ENCODE measurements around the gene PRSS27.
"Not testable (repeated sequence)": the region's sequence is repeated elsewhere in the genome, so short reads cannot be mapped to it uniquely, and the experiment has no call there.

PRSS27 gene

DNA sequence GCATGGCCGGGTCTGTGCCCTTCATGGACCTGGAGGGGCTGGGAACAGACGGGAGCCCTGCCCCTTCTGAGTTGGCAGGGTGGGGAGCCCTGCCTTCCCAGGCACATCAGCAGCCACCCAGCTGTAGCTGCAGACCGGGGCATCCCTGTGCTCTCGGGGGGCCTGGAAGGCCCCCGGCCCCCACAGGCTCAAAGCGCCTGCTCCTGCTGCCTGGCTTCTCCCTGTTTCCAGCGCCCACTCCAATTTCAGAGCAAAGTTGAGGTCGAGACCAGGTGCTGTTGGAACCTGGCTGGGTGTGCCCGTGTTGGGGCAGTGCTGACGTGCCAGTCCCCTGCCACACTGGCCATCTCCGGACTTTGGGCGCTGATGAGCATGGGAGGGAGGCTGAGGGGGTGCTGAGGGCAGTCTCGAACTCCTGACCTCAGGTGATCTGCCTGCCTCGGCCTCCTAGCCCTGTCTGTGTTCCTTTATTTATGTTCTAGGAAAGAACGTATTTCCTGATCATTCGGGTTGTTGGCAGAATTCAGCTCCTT is 4.9 kb upstream of the PRSS27 start:
- DNase-seq (ENCODE audit: low read depth) = no peak

GRCh38 chr16:2724088-2724676 is 4.2 kb upstream of the PRSS27 start:
- DNase-seq (ENCODE audit: low read depth) = no peak

GRCh38 chr16:2721634-2722173 is 1.7 kb upstream of the PRSS27 start:
- not testable (repeated sequence) for DNase-seq (ENCODE audit: low read depth)

GRCh38 chr16:2720719-2721633 is 952 bp upstream of the PRSS27 start:
- DNase-seq (ENCODE audit: low read depth) = no peak

- DNase-seq (ENCODE audit: low read depth) = no peak
These were observed 528 bp downstream of the PRSS27 start for GRCh38 chr16:2719328-2720063.

DNA sequence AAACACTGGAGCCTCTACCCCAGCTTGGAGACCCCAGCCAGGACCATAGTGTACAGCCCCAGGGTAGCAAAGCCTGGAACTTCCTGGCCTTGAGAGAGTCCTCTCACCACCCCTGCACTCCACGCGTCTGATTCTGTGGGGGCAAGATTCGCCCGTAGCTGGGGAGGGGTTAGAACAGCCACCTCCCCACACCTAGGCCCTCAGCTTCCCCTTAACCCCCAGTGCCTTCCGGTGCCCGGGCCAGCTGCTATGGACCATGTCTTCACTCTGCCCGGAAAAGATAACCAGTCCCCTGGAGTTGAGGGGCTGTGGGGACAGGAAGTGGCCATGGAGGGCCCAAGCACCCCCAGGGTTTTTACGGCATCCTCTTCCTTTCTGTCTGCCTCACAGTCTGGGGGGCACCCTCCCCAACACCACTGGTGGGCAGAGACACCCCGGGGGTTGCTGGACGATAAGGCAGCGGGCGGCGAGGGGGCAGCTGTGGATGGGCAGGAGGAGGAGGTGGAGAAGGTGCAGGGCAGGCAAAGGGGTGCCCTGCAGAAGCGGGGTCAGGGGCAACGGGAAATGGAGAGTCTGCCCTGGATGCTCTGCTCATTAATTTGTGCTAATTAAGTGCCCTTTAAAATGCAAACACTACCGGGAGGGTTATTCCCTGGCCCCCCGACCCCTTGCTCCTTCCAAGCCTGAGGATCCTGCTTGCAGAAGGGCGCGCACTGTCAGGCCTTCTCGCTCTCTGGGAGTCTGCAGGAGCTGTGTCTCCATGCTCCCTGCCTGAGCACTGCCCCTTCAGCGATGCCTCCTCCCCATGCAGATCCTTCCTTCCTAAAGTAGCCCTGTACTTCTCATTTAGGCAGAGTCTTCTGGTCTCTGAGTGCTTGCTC is 2.4 kb downstream of the PRSS27 start:
- DNase-seq (ENCODE audit: low read depth) = no peak

GRCh38 chr16:2716948-2717347 is 3.1 kb downstream of the PRSS27 start:
- DNase-seq (ENCODE audit: low read depth) = no peak

DNA sequence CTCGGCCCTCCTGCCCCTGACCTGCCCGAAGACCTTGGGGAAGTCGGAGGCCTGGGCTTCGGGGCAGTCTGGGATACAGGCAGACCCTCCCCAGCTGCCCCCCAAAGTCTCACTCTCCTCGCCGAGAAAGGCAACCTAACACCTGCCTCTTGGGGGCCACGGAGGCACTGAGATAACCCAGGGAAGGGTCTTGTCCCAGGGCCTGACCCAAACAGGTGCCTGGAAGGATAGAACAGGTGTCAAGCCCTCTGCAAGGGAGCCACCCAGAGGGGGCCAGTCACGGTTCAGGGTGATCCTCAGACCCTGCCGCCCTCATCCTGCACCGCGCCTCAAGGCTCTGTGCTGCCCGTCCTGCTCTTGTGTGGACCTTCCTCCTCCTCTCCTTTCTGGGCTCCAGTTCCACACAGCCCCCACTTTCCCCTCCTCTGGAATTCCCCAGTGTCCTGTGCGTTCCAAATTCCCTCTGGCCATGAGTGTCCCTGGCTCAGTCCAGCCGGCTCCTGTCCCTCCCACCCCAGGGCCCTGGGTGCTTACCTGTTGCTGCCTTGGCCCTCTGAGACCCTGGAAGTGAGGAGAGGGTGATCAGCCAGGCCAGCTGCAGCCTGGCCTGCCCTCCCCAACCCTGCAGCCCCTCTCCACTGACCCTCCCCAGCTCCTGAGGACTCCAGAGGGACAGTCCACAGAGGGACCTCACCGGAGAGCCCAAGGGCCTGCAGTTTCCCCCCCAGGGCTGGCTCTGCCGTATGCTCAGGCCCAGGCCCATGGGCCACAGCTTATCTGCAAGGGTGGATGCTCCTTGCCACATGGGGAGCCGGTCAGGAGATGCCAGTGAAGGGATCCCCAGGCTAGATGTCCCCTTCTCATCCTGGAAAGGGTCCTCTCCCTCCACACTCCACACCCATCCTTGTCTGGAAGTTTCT is 3.8 kb downstream of the PRSS27 start:
- DNase-seq (ENCODE audit: low read depth) = no peak

DNA sequence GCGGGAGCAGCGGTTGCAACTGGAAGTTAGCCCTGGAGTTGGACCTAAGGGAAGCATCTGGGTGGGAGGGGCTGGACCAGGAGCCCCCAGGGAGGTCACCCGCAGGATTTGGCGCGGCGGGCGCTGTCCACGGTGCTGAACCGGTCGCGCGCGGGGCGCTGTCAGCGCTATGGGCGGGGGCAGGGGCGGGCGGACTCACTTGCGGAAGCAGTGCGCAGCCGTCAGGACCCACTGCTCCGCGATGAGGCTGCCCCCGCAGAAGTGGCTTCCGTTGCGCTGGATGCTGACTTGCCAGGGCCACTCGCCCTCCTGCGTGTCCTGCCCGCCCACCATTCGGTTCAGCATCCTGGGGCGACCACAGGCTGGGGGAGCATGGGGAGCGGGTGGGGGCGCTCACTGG is 4.5 kb downstream of the PRSS27 start:
- no peak for DNase-seq (ENCODE audit: low read depth)

DNA sequence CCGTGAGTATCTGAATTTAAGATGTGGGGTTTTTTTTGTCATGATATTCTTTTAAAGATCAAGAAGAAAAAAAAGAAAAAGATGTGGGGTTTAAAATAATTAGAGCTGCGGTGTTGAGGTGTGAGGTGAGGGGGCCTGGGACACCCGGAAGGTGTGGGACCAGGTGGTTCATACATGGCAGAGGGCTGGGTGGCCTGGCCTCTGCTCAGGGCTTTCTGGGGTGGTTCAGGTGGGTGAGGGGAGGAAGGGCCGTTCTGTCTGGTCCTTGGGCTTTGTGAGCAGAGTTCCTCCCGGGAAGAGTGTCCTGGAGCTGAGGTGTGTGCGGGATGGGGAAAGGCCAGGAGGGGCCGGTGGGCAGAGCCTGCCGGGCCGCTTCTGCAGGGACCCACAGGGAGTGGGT is 5.0 kb downstream of the PRSS27 start:
- no peak for DNase-seq (ENCODE audit: low read depth)

DNA sequence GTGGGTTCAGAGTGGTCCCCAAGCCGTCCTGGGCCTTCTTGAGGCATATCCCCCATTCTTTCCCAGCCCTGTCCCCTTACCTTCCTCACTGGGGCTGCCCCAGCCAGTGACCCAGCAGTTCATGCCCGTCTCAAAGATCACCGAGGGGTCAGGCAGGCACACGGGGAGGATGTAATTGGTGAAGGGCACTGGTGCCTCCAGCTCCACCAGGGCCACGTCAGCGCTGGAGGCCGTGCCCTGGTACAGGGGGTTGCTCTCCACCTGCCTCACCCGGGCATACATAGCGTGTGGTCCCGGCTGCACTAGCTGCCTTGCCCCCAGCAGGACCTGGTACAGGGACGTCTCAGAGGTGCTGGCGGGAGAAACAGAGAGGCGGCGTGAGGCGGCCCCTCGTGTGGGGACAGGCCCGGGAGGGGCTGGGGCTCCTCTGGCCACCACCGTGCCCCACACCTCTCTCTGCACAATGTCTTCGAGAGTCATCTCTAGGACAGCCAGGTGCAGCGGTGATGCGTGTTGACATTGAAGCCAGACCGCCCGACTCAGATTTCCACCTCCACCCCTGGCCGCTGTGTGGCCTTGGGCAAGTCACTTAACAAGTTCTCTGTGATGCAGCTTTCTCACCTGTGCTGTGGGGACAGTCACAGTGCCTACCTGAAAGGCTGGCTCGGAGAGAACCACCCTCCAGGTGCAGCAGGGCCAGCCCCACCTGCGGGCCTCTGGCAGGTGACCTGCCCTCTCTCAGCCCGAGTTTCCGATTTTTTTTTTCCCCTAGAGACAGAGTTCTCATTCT is 5.8 kb downstream of the PRSS27 start:
- no peak for DNase-seq (ENCODE audit: low read depth)

- DNase-seq (ENCODE audit: low read depth) = no peak
These were observed 6.5 kb downstream of the PRSS27 start for GRCh38 chr16:2713523-2713922.

DNA sequence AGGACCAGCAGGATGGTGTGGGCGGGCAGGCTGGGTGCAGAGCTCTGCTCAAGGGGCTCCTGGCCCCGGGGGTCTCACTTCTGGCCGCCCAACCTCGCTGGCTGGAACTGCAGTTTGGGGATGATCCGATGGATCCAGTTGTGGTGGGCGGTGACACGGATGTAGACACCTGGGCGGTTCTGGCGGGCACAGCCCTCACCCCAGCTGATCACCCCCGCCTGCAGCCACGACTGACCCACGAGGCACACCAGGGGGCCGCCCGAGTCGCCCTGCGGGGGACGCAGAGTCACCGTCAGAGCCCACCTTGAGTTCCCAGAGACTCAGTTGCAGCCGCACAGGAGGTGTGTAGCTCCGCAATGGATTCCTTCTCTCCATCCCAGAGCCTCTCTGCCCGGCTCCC is 7.5 kb downstream of the PRSS27 start:
- no peak for DNase-seq (ENCODE audit: low read depth)

GRCh38 chr16:2712063-2712441 is 8.0 kb downstream of the PRSS27 start:
- no peak for DNase-seq (ENCODE audit: low read depth)

- no peak for DNase-seq (ENCODE audit: low read depth)
These were observed 8.5 kb downstream of the PRSS27 start for GRCh38 chr16:2711370-2712062.

GRCh38 chr16:2710711-2711231 is 9.3 kb downstream of the PRSS27 start:
- DNase-seq (ENCODE audit: low read depth) = no peak

- no peak for DNase-seq (ENCODE audit: low read depth)
These were observed 9.9 kb downstream of the PRSS27 start for GRCh38 chr16:2710021-2710710.

GRCh38 chr16:2709588-2709984 is 10.4 kb downstream of the PRSS27 start:
- no peak for DNase-seq (ENCODE audit: low read depth)
